PC-3 (cell line): ENCODE results near the gene EPB41L1. TPM values are rescaled to one million over a fixed set of nuclear protein-coding genes. Genes with fewer than 3 reads are reported as not detected.
A peak's percentile ranks its signal among the peaks of the same experiment; 100 is the strongest.

ENCODE experiments used
- ATAC-seq: fragments of 200-7000 bp; cut with Tn5 transposase; 2 replicates; pipeline ENCODE4 v1.9.1; 2020; ENCODE audit warnings: mild to moderate bottlenecking, moderate library complexity
- BruUV-seq: library from RNA; stranded (reverse); fragments of 400-500 nt; replicated peaks from 2 replicates; lab custom pipeline; 2021; lab: Mats Ljungman, UMichigan
- CTCF ChIA-PET: fragments of 300-600 bp; sonication (Branson Sonifier 250); formaldehyde crosslinking; loops from one replicate; lab custom pipeline; 2022; ENCODE audit warnings: antibody characterized with exemption; lab: Charles Lee
- POLR2A ChIA-PET: fragments of 300-600 bp; sonication (Branson Sonifier 250); formaldehyde crosslinking; loops from one replicate; lab custom pipeline; 2022; ENCODE audit warnings: antibody characterized with exemption; ENCODE audit not compliant: unreplicated experiment; lab: Charles Lee
- DNase-seq: peaks from one replicate; pipeline ENCODE4 v3.0.0-alpha.2; 2015
- H2AFZ ChIP-seq: fragments of 300-600 bp; sonication (generic); 2 replicates; pipeline ENCODE4 v1.6.0; 2016; ENCODE audit warnings: antibody characterized with exemption, low read length
- H3F3A ChIP-seq: fragments of 300-600 bp; sonication (generic); one replicate; pipeline ENCODE4 v1.6.0; 2017; ENCODE audit warnings: antibody characterized with exemption, low read length, control low read depth, mild to moderate bottlenecking; ENCODE audit not compliant: unreplicated experiment
- H3K27ac ChIP-seq: fragments of 300-600 bp; sonication (generic); 2 replicates; pipeline ENCODE4 v1.5.1; 2016; ENCODE audit warnings: mild to moderate bottlenecking, low read length
- H3K27me3 ChIP-seq: fragments of 300-600 bp; sonication (generic); 2 replicates; pipeline ENCODE4 v1.6.1; 2016; ENCODE audit warnings: low read length, mixed read lengths
- H3K36me3 ChIP-seq: fragments of 300-600 bp; sonication (generic); 2 replicates; pipeline ENCODE4 v1.6.1; 2016; ENCODE audit warnings: low read depth, mixed run types, low read length, mixed read lengths
- H3K4me1 ChIP-seq: fragments of 300-600 bp; sonication (generic); 2 replicates; pipeline ENCODE4 v1.5.1; 2016; ENCODE audit warnings: low read length; ENCODE audit not compliant: insufficient read depth
- H3K4me2 ChIP-seq: fragments of 300-600 bp; sonication (generic); 2 replicates; pipeline ENCODE4 v1.6.0; 2016; ENCODE audit warnings: low read length
- H3K4me3 ChIP-seq: fragments of 300-600 bp; sonication (generic); 2 replicates; pipeline ENCODE4 v1.5.1; 2016; ENCODE audit warnings: mild to moderate bottlenecking, low read length, mixed read lengths
- H3K79me2 ChIP-seq: fragments of 300-600 bp; sonication (generic); 2 replicates; pipeline ENCODE4 v1.6.1; 2017; ENCODE audit warnings: low read length, mixed read lengths
- H3K9ac ChIP-seq: fragments of 300-600 bp; sonication (generic); 2 replicates; pipeline ENCODE4 v1.6.0; 2016; ENCODE audit warnings: mild to moderate bottlenecking, low read length
- H3K9me2 ChIP-seq: fragments of 300-600 bp; sonication (generic); replicated peaks from 2 replicates; pipeline ENCODE4 v1.6.1; 2016; ENCODE audit warnings: mixed run types, low read length, mixed read lengths
- H3K9me3 ChIP-seq: fragments of 300-600 bp; sonication (generic); 2 replicates; pipeline ENCODE4 v1.6.1; 2016; ENCODE audit warnings: low read length, mixed read lengths
- H4K20me1 ChIP-seq: fragments of 300-600 bp; sonication (generic); 2 replicates; pipeline ENCODE4 v1.6.1; 2016; ENCODE audit warnings: low read length, mixed read lengths
- EZH2 ChIP-seq: fragments of 300-600 bp; sonication (generic); IDR thresholded peaks from one replicate; pipeline ENCODE4 v1.6.1; 2017; ENCODE audit warnings: antibody characterized with exemption, mild to moderate bottlenecking, low read length; ENCODE audit not compliant: unreplicated experiment
- EZH2phosphoT487 ChIP-seq: fragments of 300-600 bp; sonication (generic); IDR thresholded peaks from 2 replicates; pipeline ENCODE4 v1.6.1; 2018; ENCODE audit warnings: mild to moderate bottlenecking, antibody characterized with exemption, low read length, borderline replicate concordance
- intact Hi-C: fragments of 100-400 bp; cut with micrococcal nuclease; formaldehyde crosslinking; loops from 2 replicates; pipeline ENCODE4 v1.9.0; 2023
- total RNA-seq: library from RNA; depleted of rRNA; stranded (reverse); fragments of >200 nt; gene quantifications from 2 replicates; pipeline ENCODE4 v1.2.3, GENCODE V29; 2014
- TF ChIP-seq, protein P1 (sequence below): fragments of 300-600 bp; sonication (generic); conservative IDR thresholded peaks from 2 replicates; pipeline ENCODE4 v1.5.1; 2017; ENCODE audit warnings: antibody characterized with exemption, low read depth, mild to moderate bottlenecking, low read length

EPB41L1 gene
- total RNA-seq, 1 experiment from 2014 or later = 48.2 TPM

- no peak overlapping the region for H3K4me2 ChIP-seq
- ATAC-seq = peak; percentile 90
- H3K27me3 ChIP-seq = no peaks in the 10 kb centered on the region
- intact Hi-C loops = loop anchor here (1.0 kb wide), 2 partner anchors 43 to 207 kb away; no protein-coding TSS in a partner anchor
- no peak for TF ChIP-seq EZH2
- TF ChIP-seq, protein P1, sequence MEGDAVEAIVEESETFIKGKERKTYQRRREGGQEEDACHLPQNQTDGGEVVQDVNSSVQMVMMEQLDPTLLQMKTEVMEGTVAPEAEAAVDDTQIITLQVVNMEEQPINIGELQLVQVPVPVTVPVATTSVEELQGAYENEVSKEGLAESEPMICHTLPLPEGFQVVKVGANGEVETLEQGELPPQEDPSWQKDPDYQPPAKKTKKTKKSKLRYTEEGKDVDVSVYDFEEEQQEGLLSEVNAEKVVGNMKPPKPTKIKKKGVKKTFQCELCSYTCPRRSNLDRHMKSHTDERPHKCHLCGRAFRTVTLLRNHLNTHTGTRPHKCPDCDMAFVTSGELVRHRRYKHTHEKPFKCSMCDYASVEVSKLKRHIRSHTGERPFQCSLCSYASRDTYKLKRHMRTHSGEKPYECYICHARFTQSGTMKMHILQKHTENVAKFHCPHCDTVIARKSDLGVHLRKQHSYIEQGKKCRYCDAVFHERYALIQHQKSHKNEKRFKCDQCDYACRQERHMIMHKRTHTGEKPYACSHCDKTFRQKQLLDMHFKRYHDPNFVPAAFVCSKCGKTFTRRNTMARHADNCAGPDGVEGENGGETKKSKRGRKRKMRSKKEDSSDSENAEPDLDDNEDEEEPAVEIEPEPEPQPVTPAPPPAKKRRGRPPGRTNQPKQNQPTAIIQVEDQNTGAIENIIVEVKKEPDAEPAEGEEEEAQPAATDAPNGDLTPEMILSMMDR = peak; percentile 90
- no peak overlapping the region for H3K27ac ChIP-seq
- H4K20me1 ChIP-seq = no peaks in the 10 kb centered on the region
- no TSS peak for BruUV-seq
- peak; percentile 88 for DNase-seq
- H3F3A ChIP-seq = no peaks in the 10 kb centered on the region
- 0 out of 2 replicates have a peak, but pooled peaks cover 3% of the 10 kb centered on the region for H3K36me3 ChIP-seq
- no peaks in the 10 kb centered on the region for H3K79me2 ChIP-seq
- H3K9me2 ChIP-seq = no peaks in the 10 kb centered on the region
- no peaks in the 10 kb centered on the region for H3K9me3 ChIP-seq
- ChIA-PET POLR2A (interaction anchor here (0.5 kb wide), 1 partner anchor 52 kb away, joined by 7 read pairs; no protein-coding TSS in a partner anchor), CTCF (interaction anchor here (0.5 to 1.4 kb wide), 7 partner anchors 40 to 541 kb away, joined by 3 to 13 read pairs (median 3); no protein-coding TSS in a partner anchor)
- no peaks in the 10 kb centered on the region for H3K4me1 ChIP-seq
- no peak overlapping the region for H2AFZ ChIP-seq
- no peak overlapping the region for H3K4me3 ChIP-seq
- no peak overlapping the region for H3K9ac ChIP-seq
Measured at GRCh38 chr20:36199345-36200257, 45.1 kb downstream of the EPB41L1 start.

DNA sequence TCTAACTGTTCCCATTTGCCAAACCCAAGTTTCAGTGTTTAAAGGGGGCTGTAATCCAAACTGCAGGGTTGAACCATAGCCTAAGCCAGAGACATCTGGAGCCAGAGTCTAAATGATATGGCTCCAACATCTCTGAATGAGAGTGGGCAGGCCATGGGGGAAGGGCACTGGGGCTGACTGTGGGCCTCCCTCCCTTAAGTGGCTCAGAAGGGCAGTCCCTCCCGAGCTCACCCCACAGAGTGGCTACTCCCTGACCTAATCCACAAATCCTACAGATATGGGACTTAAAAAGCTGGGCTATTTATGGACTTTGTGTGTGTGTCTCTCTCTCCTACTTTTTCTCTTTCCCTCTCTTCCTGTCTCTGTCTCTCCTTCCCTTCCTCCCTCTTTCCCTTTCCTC is 45.9 kb downstream of the EPB41L1 start:
- DNase-seq (no peak), ATAC-seq (no peak)
- Histone ChIP-seq H3K27me3 (no peaks in the 10 kb centered on the region), H3K4me1 (no peaks in the 10 kb centered on the region), H4K20me1 (no peaks in the 10 kb centered on the region), H3K9ac (no peak overlapping the region), H3K36me3 (0 out of 2 replicates have a peak, but pooled peaks cover 3% of the 10 kb centered on the region), H3K9me2 (no peaks in the 10 kb centered on the region), H3K4me2 (no peak overlapping the region), H3K79me2 (no peaks in the 10 kb centered on the region), H3K27ac (no peak overlapping the region), H3F3A (no peaks in the 10 kb centered on the region), H3K9me3 (no peaks in the 10 kb centered on the region), H2AFZ (no peak overlapping the region), H3K4me3 (no peak overlapping the region)
- CTCF ChIA-PET = interaction anchor here (1.3 kb wide), 1 partner anchor 44 kb away, joined by 10 read pairs; no protein-coding TSS in a partner anchor
- POLR2A ChIA-PET = no interaction called here
- intact Hi-C loops = no loop called here
- no TSS peak for BruUV-seq
- TF ChIP-seq, protein P1 = no peak

- ATAC-seq (no peak), DNase-seq (no peak)
- Histone ChIP-seq H3K9me3 (no peaks in the 10 kb centered on the region), H3K79me2 (no peaks in the 10 kb centered on the region), H3K27me3 (no peaks in the 10 kb centered on the region), H3F3A (no peaks in the 10 kb centered on the region), H3K4me3 (no peak overlapping the region), H3K4me1 (no peaks in the 10 kb centered on the region), H4K20me1 (no peaks in the 10 kb centered on the region), H2AFZ (no peak overlapping the region), H3K9me2 (no peaks in the 10 kb centered on the region), H3K9ac (no peak overlapping the region), H3K27ac (no peak overlapping the region), H3K4me2 (no peak overlapping the region), H3K36me3 (0 out of 2 replicates have a peak, but pooled peaks cover 3% of the 10 kb centered on the region)
- ChIA-PET CTCF (no interaction called here), POLR2A (no interaction called here)
- intact Hi-C loops = no loop called here
- BruUV-seq = no TSS peak
- TF ChIP-seq, protein P1 = no peak
- no peak for TF ChIP-seq EZH2
- TF ChIP-seq EZH2phosphoT487 = no peak
Measured at GRCh38 chr20:36201198-36201597, 46.7 kb downstream of the EPB41L1 start.
